ENCODE measurements around the gene C9orf72. TPM values are rescaled to one million over a fixed set of nuclear protein-coding genes. Genes with fewer than 3 reads are reported as not detected.

The C9orf72 gene
- total RNA-seq, 1 donor from 2014 or later: 9.4 TPM

GRCh38 chr9:27556470-27556869 is 16.8 kb downstream of the C9orf72 start:
- no peak for DNase-seq (ENCODE audit: low read depth)
- no peak for TF ChIP-seq CTCF (conservative IDR thresholded peaks at IDR 0.05; ENCODE audit: low read depth, low read length)
- H3K4me3 ChIP-seq (ENCODE audit: low read depth, low read length): no peak overlapping the region

DNA sequence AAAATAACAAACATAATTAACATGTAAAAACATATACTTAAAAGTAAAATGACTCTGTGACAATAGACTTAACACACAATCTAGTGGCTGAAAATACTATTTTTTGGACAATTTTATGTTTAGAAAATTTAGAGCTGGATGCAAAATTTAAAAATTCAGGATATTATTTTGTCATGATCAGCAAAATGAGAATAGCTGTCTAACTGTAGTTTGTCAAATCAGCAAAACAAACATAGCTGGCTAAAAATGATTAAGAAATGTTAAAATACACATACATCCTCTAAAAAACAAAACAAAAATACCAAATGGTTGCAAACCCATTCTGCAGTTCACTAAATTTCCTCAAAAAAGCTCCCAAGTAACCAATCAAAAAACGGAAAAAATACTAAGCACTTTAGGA is 18.6 kb downstream of the C9orf72 start:
- no peak for TF ChIP-seq CTCF (conservative IDR thresholded peaks at IDR 0.05; ENCODE audit: low read depth, low read length)
- no peak overlapping the region for H3K4me3 ChIP-seq (ENCODE audit: low read depth, low read length)

DNA sequence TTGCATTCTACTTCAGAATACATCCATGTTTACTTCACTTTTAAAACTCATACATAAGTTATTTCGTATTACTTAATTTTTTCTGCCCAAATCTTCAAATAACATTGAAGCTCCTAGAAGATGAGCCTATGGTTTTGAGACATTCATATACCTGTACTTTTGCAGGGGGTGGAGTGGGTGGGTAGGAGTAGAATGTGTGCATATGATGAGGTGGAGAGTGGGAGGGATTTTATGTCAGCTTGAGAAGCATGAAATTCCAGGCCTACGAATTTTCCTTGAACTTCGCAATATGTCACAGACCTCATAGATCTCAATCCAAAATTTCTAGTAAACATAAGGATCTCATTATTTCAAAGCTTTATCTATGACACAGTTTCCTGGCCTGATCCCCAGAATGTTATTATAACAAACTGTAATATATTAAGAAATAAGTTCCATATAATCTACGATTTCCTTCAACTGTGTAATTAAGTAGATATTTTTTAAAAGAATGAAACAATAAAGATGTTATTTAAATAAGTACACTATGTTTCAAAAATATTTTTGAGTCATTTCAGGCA is 24.0 kb downstream of the C9orf72 start:
- DNase-seq (ENCODE audit: low read depth): no peak
- no peak overlapping the region for H3K4me3 ChIP-seq (ENCODE audit: low read depth, low read length)
- no peak for TF ChIP-seq CTCF (conservative IDR thresholded peaks at IDR 0.05; ENCODE audit: low read depth, low read length)

More for the DNA sequence above, 18.6 kb downstream of the C9orf72 start:
- no peak for DNase-seq (ENCODE audit: low read depth)

DNA sequence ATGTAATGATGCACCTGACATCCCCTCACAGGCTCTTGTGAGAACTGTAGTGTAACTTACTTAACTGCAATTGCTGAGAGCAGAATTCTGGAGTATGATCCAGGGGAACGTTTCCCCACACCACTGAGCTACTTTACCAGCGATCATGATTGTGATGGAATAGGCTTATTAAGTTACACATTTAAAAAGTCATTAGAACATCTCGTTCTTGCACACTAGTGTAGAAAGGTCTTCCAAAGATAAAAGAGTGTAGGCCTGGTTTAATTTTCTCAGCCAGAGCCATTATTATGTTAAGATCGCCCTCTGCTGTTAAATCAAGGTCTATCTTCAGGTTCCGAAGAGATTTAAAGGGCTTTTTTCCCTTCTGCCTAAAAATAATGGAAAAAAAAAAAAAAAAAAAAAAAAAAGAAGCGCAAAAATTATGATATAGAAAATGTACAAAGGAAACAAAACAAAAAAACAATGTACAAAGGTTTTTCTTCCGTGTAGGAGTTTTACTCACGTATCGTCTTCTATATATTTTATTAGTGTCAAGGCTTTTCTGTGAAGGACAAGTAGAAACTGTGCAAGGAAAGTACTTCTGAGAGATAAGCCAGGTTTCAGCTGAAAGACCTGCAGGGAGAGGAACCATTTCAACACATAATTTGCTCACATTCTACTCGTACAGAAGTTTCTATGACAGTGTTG is 25.1 kb downstream of the C9orf72 start:
- peak; percentile 61 for TF ChIP-seq CTCF (conservative IDR thresholded peaks at IDR 0.05; ENCODE audit: low read depth, low read length)
- H3K4me3 ChIP-seq (ENCODE audit: low read depth, low read length): no peak overlapping the region
- no peak for DNase-seq (ENCODE audit: low read depth)

- no peak for TF ChIP-seq CTCF (conservative IDR thresholded peaks at IDR 0.05; ENCODE audit: low read depth, low read length)
- H3K4me3 ChIP-seq (ENCODE audit: low read depth, low read length): no peak overlapping the region
- no peak for DNase-seq (ENCODE audit: low read depth)
Measured at GRCh38 chr9:27545471-27545870, 27.8 kb downstream of the C9orf72 start.

- no peak for TF ChIP-seq CTCF (conservative IDR thresholded peaks at IDR 0.05; ENCODE audit: low read depth, low read length)
- H3K4me3 ChIP-seq (ENCODE audit: low read depth, low read length): no peak overlapping the region
- DNase-seq (ENCODE audit: low read depth): no peak
Measured at GRCh38 chr9:27542508-27542907, 30.8 kb downstream of the C9orf72 start.

- H3K4me3 ChIP-seq (ENCODE audit: low read depth, low read length): no peak overlapping the region
- TF ChIP-seq CTCF (conservative IDR thresholded peaks at IDR 0.05; ENCODE audit: low read depth, low read length): no peak
- DNase-seq (ENCODE audit: low read depth): no peak
Measured at GRCh38 chr9:27541740-27542139, 31.5 kb downstream of the C9orf72 start.

All from epithelial cell of proximal tubule (primary cell).